ENCODE measurements around the gene NPY5R. TPM values are rescaled to one million over a fixed set of nuclear protein-coding genes. Genes with fewer than 3 reads are reported as not detected.

NPY5R gene
- total RNA-seq (not detected in 2 replicates), polyA plus RNA-seq (not detected in 2 replicates), polyA minus RNA-seq (not detected in 2 replicates), Bru-seq, nascent RNA (not detected), BruChase-seq, experiment 1, labeled RNA remaining after a 6-hour chase (not detected), BruChase-seq, experiment 2, labeled RNA remaining after a 2-hour chase (not detected)
- not detected in 2 replicates for polyA plus RNA-seq (2011; cell fraction: cytosol; rRNA removed)
- polyA plus RNA-seq (2011; cell fraction: nucleus; rRNA removed) = not detected in 2 replicates
- not detected in 2 replicates for polyA plus RNA-seq (2012)
- polyA minus RNA-seq (2011; cell fraction: cytosol; rRNA and poly(A)+ RNA removed) = not detected
- not detected in 2 replicates for polyA minus RNA-seq (2011; cell fraction: nucleus; rRNA and poly(A)+ RNA removed)
- long read RNA-seq = 0 reads

DNA sequence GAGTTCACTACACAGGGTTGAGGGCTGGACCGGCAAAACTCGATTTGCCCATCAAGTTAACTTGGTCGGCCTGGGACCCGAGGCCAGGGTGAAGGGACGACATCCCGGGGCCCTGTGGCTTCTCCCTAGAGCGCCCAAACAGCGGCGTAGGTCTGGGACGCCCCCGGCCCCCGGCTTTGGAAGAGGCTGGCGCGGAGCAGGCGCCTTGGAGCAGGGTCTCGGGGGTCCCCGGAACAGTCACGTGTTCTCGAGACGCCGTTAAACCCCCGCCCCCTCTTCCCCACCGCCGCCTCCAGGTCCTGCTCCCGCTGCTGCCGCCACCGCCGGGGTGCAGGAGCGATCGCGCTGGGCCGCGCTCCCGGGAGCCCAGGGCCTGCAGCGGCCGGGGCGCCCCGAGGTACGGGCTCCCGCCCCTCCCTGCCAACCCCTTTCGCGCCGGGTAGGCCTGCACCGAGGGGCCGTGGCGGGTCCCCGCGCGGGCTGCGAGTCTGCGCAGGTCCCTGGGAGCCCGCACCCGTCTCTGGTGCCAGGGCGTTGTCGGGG lies at the start of gene NPY5R:
TSS of gene NPY5R (plus strand) at position 289 of the 543 bp plus-strand sequence. CDS start 6,382 bp downstream, outside the sequence.
- Histone ChIP-seq H3K9me1 (replicated peaks; ENCODE audit: control insufficient read depth, extremely low read depth, insufficient read depth, low read length) (no peaks in the 10 kb centered on the region), H3K4me3 (replicated peaks in 1 of 3; ENCODE audit: insufficient read depth in 1 of 3, low read depth in 1 of 3, low read length in 3 of 3) (no peak within 1 kb of the TSS), H3K27ac (ENCODE audit: insufficient read depth, low read depth, low read length) (no peak within 1 kb of the TSS), H3K4me1 (ENCODE audit: control insufficient read depth, extremely low read depth, insufficient read depth, low read length) (no peaks in the 10 kb centered on the region), H2AFZ (ENCODE audit: low read depth, low read length) (no peak within 1 kb of the TSS), H3K79me2 (ENCODE audit: control insufficient read depth, insufficient read depth, low read length) (no peaks in the 10 kb centered on the region), H3K27me3 (ENCODE audit: control insufficient read depth in 2 of 2, insufficient read depth in 2 of 2, low read length in 2 of 2) (peaks cover 21 to 43% of the 10 kb centered on the region in 2 experiments), H3K9ac (replicated peaks; ENCODE audit: extremely low read depth, insufficient read depth, low read length) (no peak within 1 kb of the TSS), H4K20me1 (replicated peaks; ENCODE audit: control insufficient read depth, extremely low read depth, insufficient read depth, low read length) (no peaks in the 10 kb centered on the region), H3K36me3 (ENCODE audit: control insufficient read depth in 2 of 2, extremely low read depth in 1 of 2, insufficient read depth in 2 of 2, low read length in 2 of 2) (no peaks in the 10 kb centered on the region), H3K4me2 (ENCODE audit: insufficient read depth, low read length) (no peak within 1 kb of the TSS), H3K9me3 (replicated peaks; ENCODE audit: control insufficient read depth, insufficient read depth, low read length) (no peaks in the 10 kb centered on the region)
- TF ChIP-seq MYC (IDR thresholded peaks at IDR 0.05; ENCODE audit: low read depth, low read length) = no peak
- no peak for TF ChIP-seq JUN (IDR thresholded peaks at IDR 0.05; ENCODE audit: borderline replicate concordance, insufficient read depth, insufficient read length, low read depth)
- TF ChIP-seq, protein P1, sequence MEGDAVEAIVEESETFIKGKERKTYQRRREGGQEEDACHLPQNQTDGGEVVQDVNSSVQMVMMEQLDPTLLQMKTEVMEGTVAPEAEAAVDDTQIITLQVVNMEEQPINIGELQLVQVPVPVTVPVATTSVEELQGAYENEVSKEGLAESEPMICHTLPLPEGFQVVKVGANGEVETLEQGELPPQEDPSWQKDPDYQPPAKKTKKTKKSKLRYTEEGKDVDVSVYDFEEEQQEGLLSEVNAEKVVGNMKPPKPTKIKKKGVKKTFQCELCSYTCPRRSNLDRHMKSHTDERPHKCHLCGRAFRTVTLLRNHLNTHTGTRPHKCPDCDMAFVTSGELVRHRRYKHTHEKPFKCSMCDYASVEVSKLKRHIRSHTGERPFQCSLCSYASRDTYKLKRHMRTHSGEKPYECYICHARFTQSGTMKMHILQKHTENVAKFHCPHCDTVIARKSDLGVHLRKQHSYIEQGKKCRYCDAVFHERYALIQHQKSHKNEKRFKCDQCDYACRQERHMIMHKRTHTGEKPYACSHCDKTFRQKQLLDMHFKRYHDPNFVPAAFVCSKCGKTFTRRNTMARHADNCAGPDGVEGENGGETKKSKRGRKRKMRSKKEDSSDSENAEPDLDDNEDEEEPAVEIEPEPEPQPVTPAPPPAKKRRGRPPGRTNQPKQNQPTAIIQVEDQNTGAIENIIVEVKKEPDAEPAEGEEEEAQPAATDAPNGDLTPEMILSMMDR (IDR thresholded peaks at IDR 0.05; ENCODE audit: extremely low read depth in 1 of 2, insufficient read depth in 1 of 2, low read depth in 1 of 2, low read length in 2 of 2) = no peak
- no peak for TF ChIP-seq FOS (IDR thresholded peaks at IDR 0.05; ENCODE audit: borderline replicate concordance, insufficient read depth, low read length)
- TF ChIP-seq, protein P2, sequence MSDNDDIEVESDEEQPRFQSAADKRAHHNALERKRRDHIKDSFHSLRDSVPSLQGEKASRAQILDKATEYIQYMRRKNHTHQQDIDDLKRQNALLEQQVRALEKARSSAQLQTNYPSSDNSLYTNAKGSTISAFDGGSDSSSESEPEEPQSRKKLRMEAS (IDR thresholded peaks at IDR 0.05; ENCODE audit: insufficient read depth, insufficient read length) = no peak
- no peak for TF ChIP-seq POLR2AphosphoS5 (IDR thresholded peaks at IDR 0.05; ENCODE audit: insufficient read depth, low read depth, low read length)
- TF ChIP-seq EZH2 (IDR thresholded peaks at IDR 0.05; ENCODE audit: borderline replicate concordance, low read depth, low read length, severe bottlenecking) = no peak
- TF ChIP-seq GATA2 (IDR thresholded peaks at IDR 0.05; ENCODE audit: insufficient read depth, insufficient read length, low read depth, low read length) = no peak
- TF ChIP-seq POLR2A (IDR thresholded peaks at IDR 0.05; ENCODE audit: low read depth, low read length) = no peak
- POLR2A ChIA-PET = no interaction called here
- intact Hi-C loops (cut with micrococcal nuclease) (no loop called here), dilution Hi-C loops (cut with MboI; ENCODE audit: extremely low pct_ligation_motif_present, low sequenced_read_pairs) (no loop called here)
- DNase-seq (ENCODE audit: low read depth, low spot score) (no peak), FAIRE-seq (no peak)
- BruUV-seq (replicated peaks) = no TSS peak
- CTCF ChIA-PET = interaction anchor here (1.3 kb wide), 1 partner anchor 10 kb away, joined by 4 read pairs; no protein-coding TSS in a partner anchor
